ENCODE results near the gene LGALS12.

- TF ChIP-seq CTCF (IDR thresholded peaks at IDR 0.05; ENCODE audit: insufficient read depth, low read depth, low read length): no peak
- TF ChIP-seq EZH2 (IDR thresholded peaks at IDR 0.05; ENCODE audit: insufficient read depth, low read length): no peak
These were observed 42.3 kb downstream of the LGALS12 start for GRCh38 chr11:63548178-63548577.

Measured in astrocyte (in vitro differentiated cells and primary cell).